SU-DHL-6 (cell line): ENCODE data around the gene SEPTIN1.

Experiments
- H2AFZ ChIP-seq: fragments of 200-600 bp; sonication (generic); 2 replicates; pipeline ENCODE4 v1.6.1; 2014; ENCODE audit warnings: low read depth, mild to moderate bottlenecking, moderate library complexity, mixed read lengths, antibody characterized with exemption, low read length; ENCODE audit not compliant: severe bottlenecking
- H3F3A ChIP-seq: fragments of 200-600 bp; shearing (Covaris generic); 2 replicates; pipeline ENCODE4 v1.6.0; 2016; ENCODE audit warnings: antibody characterized with exemption, mild to moderate bottlenecking; ENCODE audit not compliant: insufficient read depth
- H3K27ac ChIP-seq: fragments of 200-600 bp; sonication (generic); 2 replicates; pipeline ENCODE4 v1.5.1; 2016; ENCODE audit warnings: low read depth, mild to moderate bottlenecking, low read length, moderate library complexity, mixed read lengths
- H3K27me3 ChIP-seq: fragments of 200-600 bp; sonication (generic), shearing (Covaris generic); 2 replicates; pipeline ENCODE4 v1.6.0; 2014; ENCODE audit warnings: mild to moderate bottlenecking, low read length
- H3K36me3 ChIP-seq: fragments of 200-600 bp; sonication (generic); 2 replicates; pipeline ENCODE4 v1.6.1; 2014; ENCODE audit warnings: mild to moderate bottlenecking, low read length, mixed read lengths
- H3K4me2 ChIP-seq: fragments of 300-600, 200-600 bp; shearing (Covaris generic), sonication (generic); 2 replicates; pipeline ENCODE4 v1.6.0; 2014; ENCODE audit warnings: low read length, low read depth, mild to moderate bottlenecking; ENCODE audit not compliant: poor library complexity, severe bottlenecking
- H3K4me3 ChIP-seq: fragments of 200-600 bp; sonication (generic); 2 replicates; pipeline ENCODE4 v1.5.1; 2014; ENCODE audit warnings: antibody characterized with exemption, low read length, mild to moderate bottlenecking, mixed read lengths; ENCODE audit not compliant: insufficient read depth, poor library complexity, severe bottlenecking
- H3K79me2 ChIP-seq: fragments of 200-600 bp; sonication (generic); 2 replicates; pipeline ENCODE4 v1.6.1; 2014; ENCODE audit warnings: mild to moderate bottlenecking, low read length, moderate library complexity; ENCODE audit not compliant: insufficient read depth
- H3K9ac ChIP-seq: fragments of 200-600 bp; sonication (generic); 2 replicates; pipeline ENCODE4 v1.7.0; 2014; ENCODE audit warnings: mild to moderate bottlenecking, low read length
- H3K9me2 ChIP-seq: fragments of 200-600 bp; sonication (generic); replicated peaks from 2 replicates; pipeline ENCODE4 v1.6.1; 2014; ENCODE audit warnings: low read length; ENCODE audit not compliant: insufficient read depth
- H3K9me3 ChIP-seq: fragments of 200-600 bp; sonication (generic); 2 replicates; pipeline ENCODE4 v1.6.1; 2014; ENCODE audit warnings: low read length, mixed read lengths; ENCODE audit not compliant: insufficient read depth
- H4K20me1 ChIP-seq: fragments of 200-600 bp; sonication (generic); 2 replicates; pipeline ENCODE4 v1.6.1; 2014; ENCODE audit warnings: low read depth, mild to moderate bottlenecking, antibody characterized with exemption, low read length, moderate library complexity, mixed read lengths
- EZH2phosphoT487 ChIP-seq: fragments of 200-600 bp; sonication (generic), shearing (Covaris generic); conservative IDR thresholded peaks from 2 replicates; pipeline ENCODE4 v1.6.1; 2018; ENCODE audit warnings: mild to moderate bottlenecking, antibody characterized with exemption, low read length, moderate library complexity, mixed read lengths
- TF ChIP-seq, protein P1 (sequence below): fragments of 200-600 bp; sonication (generic); IDR thresholded peaks from one replicate; pipeline ENCODE4 v1.5.1; 2017; ENCODE audit warnings: antibody characterized with exemption, mild to moderate bottlenecking, low read length, moderate library complexity; ENCODE audit not compliant: insufficient read depth, poor library complexity, severe bottlenecking

SEPTIN1 gene

DNA sequence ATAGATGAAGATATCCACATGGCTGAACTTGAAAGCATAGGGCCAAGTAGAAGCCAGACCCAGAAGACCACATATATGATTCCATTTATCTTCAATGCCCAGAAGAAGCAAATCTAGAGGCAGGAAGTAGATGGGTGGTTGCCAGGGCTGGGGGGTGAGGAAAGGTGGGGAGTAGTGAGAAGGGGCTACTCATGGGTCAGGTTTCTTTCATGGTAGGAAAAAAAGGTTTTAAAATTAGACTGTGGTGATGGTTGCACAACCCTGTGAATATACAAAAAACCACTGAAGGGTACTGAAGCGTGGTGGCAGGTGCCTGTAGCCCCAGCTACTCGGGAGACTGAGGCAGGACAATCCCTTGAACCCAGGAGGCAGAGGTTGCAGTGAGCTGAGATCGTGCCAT is 32.7 kb downstream of the SEPTIN1 start:
- peaks cover 53% of the 10 kb centered on the region for H3F3A ChIP-seq
- no peaks in the 10 kb centered on the region for H4K20me1 ChIP-seq
- H3K27ac ChIP-seq = peak overlapping the region; percentile 95
- H3K4me2 ChIP-seq = peak overlapping the region; percentile 62
- H3K36me3 ChIP-seq = no peaks in the 10 kb centered on the region
- H2AFZ ChIP-seq = no peak overlapping the region
- peak overlapping the region; percentile 12 for H3K4me3 ChIP-seq
- no peaks in the 10 kb centered on the region for H3K27me3 ChIP-seq
- H3K9me2 ChIP-seq = no peaks in the 10 kb centered on the region
- peaks cover 17% of the 10 kb centered on the region for H3K79me2 ChIP-seq
- no peaks in the 10 kb centered on the region for H3K9me3 ChIP-seq
- no peak for TF ChIP-seq EZH2phosphoT487
- TF ChIP-seq, protein P1, sequence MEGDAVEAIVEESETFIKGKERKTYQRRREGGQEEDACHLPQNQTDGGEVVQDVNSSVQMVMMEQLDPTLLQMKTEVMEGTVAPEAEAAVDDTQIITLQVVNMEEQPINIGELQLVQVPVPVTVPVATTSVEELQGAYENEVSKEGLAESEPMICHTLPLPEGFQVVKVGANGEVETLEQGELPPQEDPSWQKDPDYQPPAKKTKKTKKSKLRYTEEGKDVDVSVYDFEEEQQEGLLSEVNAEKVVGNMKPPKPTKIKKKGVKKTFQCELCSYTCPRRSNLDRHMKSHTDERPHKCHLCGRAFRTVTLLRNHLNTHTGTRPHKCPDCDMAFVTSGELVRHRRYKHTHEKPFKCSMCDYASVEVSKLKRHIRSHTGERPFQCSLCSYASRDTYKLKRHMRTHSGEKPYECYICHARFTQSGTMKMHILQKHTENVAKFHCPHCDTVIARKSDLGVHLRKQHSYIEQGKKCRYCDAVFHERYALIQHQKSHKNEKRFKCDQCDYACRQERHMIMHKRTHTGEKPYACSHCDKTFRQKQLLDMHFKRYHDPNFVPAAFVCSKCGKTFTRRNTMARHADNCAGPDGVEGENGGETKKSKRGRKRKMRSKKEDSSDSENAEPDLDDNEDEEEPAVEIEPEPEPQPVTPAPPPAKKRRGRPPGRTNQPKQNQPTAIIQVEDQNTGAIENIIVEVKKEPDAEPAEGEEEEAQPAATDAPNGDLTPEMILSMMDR = no peak
- peak overlapping the region; percentile 46 for H3K9ac ChIP-seq

DNA sequence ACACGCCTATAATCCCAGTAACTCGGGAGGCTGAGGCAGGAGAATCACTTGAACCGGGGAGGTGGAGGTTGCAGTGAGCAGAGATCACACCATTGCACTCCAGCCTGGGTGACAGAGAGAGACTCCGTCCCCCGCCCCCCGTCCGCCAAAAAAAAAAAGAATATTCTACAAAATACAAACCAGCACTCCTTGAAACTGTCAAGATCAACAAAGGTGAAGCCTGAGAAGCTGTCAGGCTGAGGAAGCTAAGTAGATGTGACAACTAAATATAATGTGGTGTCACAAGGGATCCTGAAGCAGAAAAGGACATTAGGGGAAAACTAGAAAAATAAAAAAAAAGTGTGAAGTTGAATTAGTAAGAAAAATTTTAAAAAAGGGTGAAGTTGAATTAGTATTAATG is 33.4 kb downstream of the SEPTIN1 start:
- peak overlapping the region; percentile 12 for H3K4me3 ChIP-seq
- H3K27me3 ChIP-seq = no peaks in the 10 kb centered on the region
- peak overlapping the region; percentile 95 for H3K27ac ChIP-seq
- peak overlapping the region; percentile 62 for H3K4me2 ChIP-seq
- TF ChIP-seq, protein P1 = no peak
- TF ChIP-seq EZH2phosphoT487 = no peak
- H3F3A ChIP-seq = peaks cover 59% of the 10 kb centered on the region
- H2AFZ ChIP-seq = no peak overlapping the region
- H3K36me3 ChIP-seq = no peaks in the 10 kb centered on the region
- H3K9me2 ChIP-seq = no peaks in the 10 kb centered on the region
- H3K79me2 ChIP-seq = peaks cover 9% of the 10 kb centered on the region
- peak overlapping the region; percentile 46 for H3K9ac ChIP-seq
- no peaks in the 10 kb centered on the region for H4K20me1 ChIP-seq
- H3K9me3 ChIP-seq = no peaks in the 10 kb centered on the region

DNA sequence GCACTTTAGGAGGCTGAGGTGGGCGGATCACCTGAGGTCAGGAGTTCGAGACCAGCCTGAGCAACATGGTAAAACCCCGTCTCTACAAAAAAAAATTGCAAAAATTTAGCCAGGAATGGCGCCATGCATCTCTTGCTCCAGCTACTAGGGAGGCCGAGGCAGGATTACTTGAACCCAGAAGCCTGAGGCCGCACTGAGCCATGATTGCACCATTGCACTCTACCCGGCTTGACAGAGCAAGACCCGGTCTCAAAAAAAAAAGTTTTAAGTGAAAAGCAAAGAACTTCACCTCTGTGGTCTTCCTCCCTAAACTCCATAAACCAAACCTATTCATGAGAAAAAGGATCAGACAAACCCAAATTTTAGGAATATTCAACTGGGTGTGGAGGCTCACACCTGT is 34.2 kb downstream of the SEPTIN1 start:
- Histone ChIP-seq H3K36me3 (no peaks in the 10 kb centered on the region), H3K9me2 (no peaks in the 10 kb centered on the region), H4K20me1 (no peaks in the 10 kb centered on the region), H3K27ac (peak overlapping the region; percentile 95; the same call in 1 of the 2 replicates), H3K9ac (no peak overlapping the region), H3F3A (peaks cover 65% of the 10 kb centered on the region), H3K79me2 (peaks cover 2% of the 10 kb centered on the region), H2AFZ (no peak overlapping the region), H3K9me3 (no peaks in the 10 kb centered on the region), H3K4me2 (no peak overlapping the region), H3K27me3 (no peaks in the 10 kb centered on the region), H3K4me3 (no peak overlapping the region)
- TF ChIP-seq, protein P1 = no peak
- no peak for TF ChIP-seq EZH2phosphoT487
